GM19239 (cell line): ENCODE measurements around the gene AP1G2.
"Not testable (repeated sequence)": the region's sequence is repeated elsewhere in the genome, so short reads cannot be mapped to it uniquely, and the experiment has no call there.

ENCODE experiments used
- DNase-seq: peaks from one replicate; pipeline ENCODE4 v3.0.0; 2011; ENCODE audit warnings: low spot score; ENCODE audit not compliant: insufficient read length
- FAIRE-seq: peaks from 2 replicates; lab custom pipeline; 2011; peaks lifted over from hg19 to GRCh38; lab: Jason Lieb, UNC

The AP1G2 gene

DNA sequence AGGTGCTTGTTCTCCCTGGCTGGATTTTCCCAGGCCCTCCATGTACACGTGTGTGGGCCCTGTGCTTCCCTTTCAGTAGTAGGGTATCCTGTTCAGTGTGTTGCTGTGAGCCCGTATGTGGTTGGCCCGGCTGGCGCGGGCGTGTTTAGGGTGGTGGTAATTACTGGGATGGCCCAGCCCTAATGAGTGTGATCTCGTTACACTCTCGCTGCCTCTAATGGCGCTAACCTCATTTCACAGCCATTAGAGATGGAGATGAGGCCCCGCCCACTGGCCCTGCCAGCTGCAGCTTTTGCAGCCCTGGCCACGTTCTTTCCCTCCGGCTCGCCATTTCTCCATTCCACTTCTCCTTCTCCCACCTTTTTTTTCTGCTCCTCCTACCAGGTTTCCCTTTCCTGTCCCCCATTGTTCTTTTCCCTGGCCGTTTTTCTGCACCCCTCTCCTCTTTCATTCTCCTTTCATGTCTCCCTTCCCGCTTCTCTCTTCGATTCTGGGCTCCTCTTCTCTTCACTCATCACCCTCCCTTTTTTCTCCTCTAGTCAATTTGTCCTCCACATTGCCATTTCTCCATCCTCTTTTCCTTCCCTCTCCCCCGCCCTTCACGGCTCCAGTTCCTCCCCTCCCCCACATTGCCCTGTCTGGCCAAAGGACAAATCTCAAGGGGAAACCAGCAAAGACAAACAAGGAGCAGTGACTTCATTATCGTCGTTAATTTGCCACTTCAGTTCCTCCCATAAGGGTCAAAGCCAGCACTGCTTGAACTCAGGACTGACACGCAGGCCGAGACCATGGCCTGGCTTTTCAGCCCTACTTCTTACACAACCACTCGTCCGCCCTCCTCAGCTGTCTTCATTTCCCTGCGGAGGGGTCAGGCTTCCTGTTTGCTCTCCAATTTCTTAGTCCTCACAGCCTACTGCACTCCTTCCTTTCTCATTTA lies 22.8 kb downstream of the AP1G2 start:
- FAIRE-seq (no peak), DNase-seq (no peak)

DNA sequence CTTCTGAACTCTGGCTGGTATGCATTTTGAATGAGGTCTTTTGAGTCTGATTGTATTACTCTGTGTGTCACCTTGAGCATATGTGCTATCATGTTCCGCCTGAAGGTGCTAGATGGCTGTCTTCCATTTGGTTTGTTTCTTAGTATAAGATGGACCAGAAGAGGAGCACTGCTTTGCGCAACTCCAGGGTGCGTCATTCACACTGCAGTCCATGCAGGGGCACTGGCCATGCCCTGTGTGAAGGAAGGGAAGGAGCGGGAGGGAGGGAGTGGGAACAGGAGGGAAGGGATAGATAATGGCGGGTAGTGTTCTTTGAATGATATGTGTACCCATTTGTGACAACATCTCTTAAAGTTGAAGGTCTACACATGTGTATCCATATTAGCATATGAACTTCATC lies 24.2 kb downstream of the AP1G2 start:
- FAIRE-seq = no peak

DNA sequence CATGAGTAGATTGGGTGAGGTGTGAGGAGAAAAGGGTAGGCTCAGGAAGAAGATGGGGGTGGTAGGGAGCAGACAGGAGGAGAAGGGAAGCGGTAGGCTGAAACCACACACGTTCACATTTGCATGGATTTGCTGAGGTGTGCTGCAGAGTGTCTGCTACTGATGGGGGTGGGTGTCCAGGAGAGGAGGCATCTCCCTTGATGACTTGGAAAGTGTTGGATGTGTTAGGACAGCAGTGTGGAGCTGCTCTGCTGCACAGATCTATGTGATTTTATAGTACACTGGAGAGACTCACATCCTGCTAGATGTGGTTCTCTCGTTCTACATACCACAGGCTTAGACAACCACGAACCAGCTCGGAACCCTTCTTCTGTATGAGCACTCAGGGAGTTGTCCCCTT lies 25.3 kb downstream of the AP1G2 start:
- DNase-seq (no peak), FAIRE-seq (no peak)

More for the DNA sequence above, 24.2 kb downstream of the AP1G2 start:
- no peak for DNase-seq

DNA sequence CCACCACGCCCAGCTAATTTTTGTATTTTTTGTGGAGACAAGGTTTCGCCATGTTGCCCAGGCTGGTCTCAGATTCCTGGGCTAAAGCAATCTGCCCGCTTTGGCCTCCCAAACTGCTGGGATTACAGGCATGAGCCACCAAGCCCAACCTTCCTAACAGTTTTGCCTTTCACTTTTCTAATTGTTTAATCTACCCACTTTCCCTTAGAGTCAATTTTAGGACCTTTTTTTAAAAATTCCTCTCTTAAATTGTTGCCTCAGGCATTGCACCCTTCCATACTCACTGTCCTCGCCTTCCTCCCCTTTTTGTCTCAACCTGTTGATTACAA lies 27.5 kb downstream of the AP1G2 start:
- DNase-seq (no peak), FAIRE-seq (no peak)

DNA sequence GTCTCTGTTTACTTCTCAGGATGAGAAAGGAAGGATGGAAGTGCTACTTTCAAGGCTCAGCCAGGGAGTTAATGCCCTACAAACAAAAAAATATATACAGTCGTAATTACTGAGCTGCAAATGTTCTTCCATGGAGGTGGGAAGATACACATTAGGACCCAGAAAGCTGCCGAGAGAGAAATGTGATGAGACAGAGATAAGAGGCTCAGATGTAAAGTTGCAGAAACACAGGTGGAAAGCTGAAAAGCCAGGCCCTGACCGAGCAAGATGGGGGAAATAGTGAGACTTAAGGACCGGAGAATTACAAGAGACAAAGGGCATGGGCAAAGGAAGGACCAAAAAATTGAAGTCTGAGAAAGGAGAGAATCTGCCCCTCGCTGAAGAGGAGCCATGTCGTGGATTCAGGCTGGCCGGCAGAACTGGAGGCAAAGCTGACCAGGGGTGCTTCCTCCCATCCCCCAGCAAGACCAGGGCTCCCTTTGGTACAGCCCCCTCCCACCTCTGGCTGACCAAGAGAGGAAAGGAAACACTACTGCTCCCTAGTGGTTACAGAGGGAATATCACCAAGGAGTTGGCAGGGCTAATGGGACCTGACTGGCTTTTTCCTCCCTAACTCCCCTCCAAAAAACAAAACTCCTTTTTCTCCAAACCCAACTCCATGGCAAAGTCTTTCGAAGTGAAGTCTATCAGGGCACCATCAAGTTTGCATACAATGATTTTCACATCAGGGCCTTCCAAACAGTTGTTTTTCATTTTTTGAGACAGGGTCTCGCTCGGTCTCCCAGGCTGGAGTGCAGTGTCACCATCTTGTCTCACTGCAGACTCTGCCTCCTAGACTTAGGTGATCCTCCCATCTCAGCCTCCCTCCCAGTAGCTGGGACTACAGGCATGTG lies 28.1 kb downstream of the AP1G2 start:
- peak; percentile 67 for DNase-seq
- FAIRE-seq = peak; percentile 86

DNA sequence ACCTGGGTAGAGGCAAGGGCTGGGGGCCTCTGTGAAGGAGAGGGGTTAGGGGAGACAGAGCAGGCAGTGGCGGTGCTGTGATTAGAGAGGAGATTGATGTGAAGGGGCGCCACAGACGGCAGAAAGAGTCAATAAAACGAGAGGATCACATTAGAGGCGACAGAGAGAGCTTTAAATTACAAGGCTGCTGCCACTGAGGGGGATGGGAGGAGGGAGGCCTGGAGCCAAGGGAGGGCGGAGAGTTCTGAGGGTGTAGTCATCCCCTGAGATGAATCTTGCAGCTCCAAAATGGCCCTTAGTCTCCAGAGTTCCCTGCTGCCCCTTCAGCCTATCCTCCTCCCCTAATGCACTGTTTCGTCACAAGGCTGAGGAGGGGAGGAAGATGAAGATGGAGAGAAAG lies 28.8 kb downstream of the AP1G2 start:
- DNase-seq (no peak), FAIRE-seq (no peak)

DNA sequence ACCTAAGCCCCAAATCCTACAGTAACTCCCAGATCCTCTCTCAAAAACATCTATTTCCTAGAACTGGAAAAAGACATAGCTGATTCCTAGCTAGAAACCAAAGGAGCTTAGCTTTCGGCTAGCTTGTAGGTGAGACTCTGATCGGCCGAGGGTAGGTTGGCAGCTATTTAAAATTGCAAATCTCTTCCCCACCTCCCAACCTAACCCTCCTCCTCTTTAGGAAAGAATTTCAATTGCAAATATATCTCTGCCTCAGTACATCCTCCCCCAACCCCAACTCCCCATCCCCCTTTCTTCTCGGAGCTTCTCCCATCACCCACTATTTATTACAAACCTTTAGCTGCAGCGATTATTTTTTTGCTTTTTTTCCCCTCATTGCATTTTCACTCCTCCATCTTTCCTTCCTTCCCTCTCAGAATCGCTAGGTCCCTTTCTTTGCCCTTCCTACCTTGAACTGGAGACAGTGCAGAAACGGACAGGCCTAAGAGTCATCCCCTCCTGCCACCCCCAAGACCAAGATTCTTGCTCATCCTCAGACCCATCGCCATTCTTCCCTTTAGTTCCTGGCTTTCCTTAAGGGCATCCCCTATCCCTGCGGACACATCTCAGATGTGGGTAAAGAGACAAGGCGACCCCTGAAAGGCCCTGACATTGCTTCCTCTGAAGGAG lies 29.4 kb downstream of the AP1G2 start:
- DNase-seq (no peak), FAIRE-seq (no peak)

DNA sequence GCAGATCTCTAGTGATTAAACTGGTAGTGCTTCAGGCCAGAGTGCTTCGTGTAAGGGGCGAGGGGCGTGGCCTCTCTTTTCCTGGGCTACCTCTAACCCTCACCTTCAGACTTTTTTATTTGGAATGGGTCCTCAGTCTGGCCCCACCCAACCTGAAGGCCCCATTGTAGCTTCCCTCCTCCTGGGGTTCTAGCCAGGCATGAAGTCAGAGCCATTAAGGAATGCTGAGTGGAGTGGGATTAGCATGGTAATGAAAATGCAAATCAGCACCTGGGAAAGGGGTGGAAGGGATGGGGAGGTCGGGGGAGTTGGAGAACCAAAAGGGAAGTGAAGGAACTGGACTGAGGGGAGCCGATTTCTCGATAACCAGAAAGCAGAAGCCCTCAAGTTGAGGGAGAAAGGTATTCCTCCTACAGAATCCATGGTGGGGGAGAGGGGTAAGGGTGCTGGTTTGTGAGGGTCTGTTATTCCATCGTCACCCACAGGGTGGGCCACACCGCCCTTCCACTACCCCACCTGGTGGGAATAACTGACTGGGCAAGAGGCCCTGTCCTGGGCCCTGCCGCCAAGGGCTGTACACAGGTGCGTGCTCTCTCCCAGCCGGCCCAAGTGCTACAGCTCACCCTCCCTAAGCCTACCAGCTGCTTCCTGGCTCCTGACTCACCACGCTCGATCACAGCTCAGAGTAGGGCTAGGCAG lies 30.1 kb downstream of the AP1G2 start:
- DNase-seq = no peak
- FAIRE-seq = no peak

DNA sequence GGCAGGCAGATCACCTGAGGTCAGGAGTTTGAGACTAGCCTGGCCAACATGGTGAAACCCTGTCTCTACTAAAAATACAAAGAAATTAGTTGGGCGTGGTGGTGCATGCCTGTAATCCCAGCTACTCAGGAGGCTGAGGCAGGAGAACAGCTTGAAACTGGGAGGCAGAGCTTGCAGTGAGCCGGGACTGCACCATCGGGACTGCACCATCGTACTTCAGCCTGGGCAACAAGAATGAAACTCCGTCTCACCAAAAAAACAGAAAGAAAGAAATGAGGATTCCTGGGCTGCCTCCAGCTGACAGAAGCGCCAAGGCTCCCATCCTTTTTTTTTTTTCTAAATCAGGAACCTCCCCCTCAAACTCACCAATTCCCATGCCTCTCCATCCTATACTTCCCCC lies 30.7 kb downstream of the AP1G2 start:
- not testable (repeated sequence) for FAIRE-seq, DNase-seq

DNA sequence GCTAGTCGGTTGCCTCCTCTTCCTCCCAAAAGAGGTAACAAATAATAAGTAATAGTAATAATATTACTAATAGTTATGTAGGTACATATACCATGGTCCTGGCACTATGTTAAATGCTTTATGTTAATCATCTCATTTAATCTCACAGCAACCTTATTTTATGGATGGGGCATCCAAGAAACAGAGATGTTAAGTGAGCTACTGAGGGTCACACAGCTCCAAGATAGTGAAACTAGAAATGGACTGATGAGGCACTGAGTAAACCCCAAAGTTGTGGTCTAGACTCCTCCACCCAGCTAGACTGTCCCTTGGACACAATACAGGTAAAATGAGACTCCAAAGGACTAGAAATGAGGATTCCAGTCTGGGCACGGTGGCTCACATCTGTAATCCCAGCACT lies 31.1 kb downstream of the AP1G2 start:
- no peak for DNase-seq

DNA sequence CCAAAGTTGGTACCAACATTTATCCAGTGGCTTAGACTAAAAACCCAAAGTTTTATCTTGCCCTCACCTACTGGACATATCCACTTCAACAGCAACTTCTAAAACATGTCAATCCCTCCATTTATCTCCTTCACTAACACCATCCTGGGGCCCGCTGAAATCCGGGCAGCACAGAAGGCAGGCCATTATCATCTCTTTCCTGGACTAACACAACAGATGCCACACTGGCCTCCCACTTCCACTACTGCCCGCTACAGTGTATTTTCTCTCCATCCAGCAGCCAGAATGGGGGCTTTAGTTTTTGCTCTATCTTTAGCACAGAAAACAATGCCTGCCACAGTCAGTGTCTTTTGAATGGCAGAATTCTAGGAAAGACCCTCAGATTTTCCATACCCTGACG lies 31.6 kb downstream of the AP1G2 start:
- no peak for DNase-seq
- no peak for FAIRE-seq

More for the DNA sequence above, 31.1 kb downstream of the AP1G2 start:
- FAIRE-seq = no peak

DNA sequence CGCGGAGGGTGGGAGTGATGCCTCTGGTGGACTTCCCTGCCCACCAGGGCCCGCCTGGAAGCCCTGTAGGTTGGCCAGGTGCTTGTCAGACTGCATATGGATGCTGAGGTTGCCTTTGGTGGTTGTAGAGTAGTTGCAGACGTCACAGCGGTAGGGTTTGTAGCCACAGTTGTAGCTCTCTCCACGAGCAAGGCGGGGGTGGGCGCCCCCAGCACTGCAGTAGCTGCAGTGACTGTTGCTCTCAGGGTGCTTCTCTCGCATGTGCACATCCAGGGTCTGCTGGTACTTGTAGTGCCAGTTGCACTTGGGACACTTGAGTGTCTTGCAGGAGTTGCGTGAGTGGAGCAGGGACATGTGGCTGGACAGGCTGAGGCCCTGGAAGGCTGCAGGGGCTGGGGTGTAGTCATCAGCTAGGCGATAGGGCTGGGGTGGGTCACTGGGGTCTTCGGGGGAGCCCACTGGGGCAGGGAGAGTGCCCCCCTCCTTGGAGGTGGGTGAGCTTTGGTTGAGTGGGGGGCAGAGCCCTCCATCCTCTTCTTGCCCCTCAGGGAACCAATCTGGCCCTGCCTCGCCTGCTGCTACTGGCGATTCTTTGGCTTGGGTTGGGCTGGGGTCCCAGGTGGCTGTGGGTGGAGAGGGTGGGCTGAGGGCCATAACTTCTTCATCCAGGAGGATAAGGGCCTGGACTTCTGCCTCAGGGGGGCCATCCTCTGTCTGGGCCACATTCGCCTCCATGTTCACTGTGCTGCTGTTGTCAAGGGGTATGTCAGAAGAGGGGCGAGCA lies 33.7 kb downstream of the AP1G2 start:
- DNase-seq = no peak
- no peak for FAIRE-seq

DNA sequence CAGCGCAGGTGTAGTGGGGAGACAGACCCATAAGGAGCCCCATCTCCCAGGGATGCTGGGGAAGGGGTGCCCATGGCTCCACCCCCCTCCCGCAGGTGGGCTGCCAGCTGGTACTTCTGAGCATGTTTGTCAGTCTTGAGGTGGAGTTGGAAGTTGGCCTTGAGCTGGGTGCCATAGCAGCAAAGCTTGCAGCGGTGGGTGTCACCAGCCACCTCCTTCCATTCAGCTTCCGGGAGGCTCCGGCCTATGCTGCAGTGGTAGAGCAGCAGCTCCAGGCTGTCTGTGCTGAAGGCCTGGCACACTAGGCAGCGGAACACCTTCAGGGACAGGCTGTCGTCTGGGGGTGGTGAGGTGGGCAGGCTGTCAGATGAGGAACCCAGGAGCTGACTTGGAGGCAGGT lies 34.9 kb downstream of the AP1G2 start:
- no peak for DNase-seq
- FAIRE-seq = no peak

DNA sequence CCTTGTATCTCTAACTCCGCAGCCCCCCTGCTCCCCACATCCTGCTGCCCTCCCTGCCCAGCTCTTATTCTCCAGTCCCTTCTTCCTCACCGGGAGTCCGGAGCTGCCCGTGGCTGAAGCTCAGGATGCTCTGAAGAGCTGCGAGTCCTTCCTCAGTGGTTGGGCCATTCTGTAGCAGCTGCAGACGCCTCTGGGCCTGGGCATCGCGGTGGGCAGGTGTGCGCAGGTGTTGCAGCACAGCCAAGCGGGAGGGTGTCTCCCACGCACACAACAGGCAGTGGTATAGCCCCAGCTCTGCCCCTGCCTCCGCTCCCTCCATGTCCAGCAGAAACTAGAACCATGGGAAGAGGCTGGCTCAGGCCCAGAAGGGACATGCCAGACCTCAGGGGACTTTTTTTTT lies 36.2 kb downstream of the AP1G2 start:
- DNase-seq (no peak), FAIRE-seq (no peak)

DNA sequence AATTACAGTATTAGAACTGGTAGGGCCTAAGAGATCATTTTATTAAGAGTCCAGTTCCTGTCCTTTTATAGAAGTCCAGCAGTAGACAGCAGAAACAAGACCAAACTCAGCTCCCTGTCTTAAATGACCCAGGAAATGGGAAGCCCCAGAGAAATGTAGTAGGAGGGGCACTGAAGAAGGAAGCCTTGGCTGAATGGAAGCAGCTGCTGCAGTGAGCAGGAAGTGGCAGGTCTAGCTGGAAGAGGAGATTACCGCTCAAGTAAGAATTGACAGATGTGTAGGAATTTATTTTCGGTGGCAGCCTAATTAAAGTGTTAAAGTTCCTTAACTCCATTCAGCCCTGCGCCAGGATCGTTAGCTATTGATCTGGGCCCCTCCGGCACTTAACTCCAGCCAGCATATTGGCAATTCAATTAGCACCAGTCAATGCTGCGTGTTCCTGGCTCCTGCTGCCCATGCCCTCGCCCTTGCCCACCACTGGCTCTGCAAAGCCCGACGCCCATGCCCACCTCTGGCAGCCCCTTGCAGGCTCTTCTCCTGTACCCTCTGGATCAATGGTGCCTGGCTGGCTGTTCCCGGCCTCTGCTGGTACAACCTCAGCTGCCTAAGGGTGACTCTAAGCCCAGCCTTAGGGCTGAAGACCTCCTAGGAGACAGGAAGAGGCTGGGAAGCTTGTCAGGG lies 37.1 kb downstream of the AP1G2 start:
- FAIRE-seq (no peak), DNase-seq (no peak)

DNA sequence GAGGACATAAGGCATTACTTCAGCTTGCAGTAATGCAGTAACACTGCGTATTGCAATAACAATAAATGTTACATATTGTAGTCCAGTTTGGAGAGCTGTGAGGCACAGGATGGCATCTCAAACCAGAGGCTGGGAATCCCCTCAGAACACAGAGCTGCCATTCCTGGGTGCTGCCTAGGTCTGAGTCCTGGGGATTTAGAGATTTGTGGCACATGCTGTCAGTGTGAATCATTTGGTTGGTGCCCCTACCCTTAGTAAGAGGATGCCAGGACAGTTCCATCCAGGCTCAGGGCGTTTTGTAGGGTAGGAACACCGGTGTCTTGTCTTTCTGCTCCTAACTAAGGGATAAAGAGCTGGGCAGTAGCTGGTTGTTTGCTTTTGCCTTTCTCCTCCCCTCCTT lies 38.6 kb downstream of the AP1G2 start:
- no peak for FAIRE-seq
- DNase-seq = no peak

DNA sequence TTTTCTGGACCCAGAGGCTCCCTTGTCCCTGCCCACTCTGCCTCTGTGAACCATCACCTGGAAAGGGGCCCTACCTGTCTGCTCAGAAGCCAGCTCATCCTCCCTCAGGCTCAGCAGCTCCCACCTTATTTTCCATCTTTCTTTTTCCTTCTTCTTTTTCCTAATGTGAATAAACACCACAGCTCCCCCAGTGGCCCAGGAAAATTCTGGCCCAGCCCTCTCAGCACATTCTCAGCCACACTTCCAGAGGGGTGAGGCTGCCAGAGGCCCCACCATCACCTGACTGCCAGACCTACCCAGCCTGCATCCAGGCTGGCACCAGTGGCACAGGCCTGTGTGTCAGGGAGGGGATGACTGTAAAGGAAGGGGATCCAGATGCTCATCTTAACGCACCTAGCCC lies 39.0 kb downstream of the AP1G2 start:
- no peak for DNase-seq
- FAIRE-seq = no peak

DNA sequence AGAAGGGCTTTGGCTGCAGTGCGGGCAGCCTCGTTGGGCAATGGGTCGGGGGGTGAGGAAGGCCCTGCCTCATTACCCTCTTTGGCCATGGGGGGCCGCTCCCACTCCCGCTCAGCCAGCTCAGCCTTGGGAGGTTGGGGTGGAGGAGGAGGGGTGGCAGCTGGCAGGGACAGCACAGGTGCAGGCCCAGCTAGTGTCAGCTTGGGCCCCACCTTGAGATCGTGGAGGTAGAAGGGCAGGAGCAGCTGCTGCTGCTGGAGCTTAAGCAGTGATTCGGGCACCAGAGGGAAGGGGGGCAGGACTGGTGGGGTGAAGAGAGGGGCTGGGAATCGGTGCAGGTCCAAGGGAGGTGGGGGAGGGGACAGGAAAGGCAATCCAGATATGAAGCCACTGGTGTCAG lies 42.0 kb downstream of the AP1G2 start:
- no peak for FAIRE-seq

DNA sequence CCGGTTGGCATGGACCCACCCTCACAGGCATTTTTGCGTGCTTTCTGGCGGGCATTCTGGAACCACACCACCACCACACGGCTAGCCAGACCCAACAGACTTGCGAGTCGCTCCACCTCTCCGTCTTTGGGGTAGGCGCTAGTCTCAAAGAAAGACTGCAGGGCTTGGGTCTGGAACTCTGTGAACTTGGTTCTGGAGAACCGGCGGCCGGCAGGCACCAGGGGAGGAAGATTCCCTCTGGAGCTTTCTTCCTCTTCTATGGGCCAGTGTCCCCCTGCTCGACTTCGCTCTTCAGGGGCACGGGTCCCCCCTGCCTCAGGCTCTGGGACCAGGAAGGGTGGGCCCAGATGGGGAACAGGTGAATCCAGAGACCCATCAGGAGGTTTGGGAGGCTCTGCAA lies 42.6 kb downstream of the AP1G2 start:
- no peak for FAIRE-seq
- no peak for DNase-seq

More for the DNA sequence above, 42.0 kb downstream of the AP1G2 start:
- DNase-seq = no peak
